Right renal cortex interstitium (tissue), 3 donors: Measurements from ENCODE around the gene DHX58. TPM values are rescaled to one million over a fixed set of nuclear protein-coding genes. Genes with fewer than 3 reads are reported as not detected.
A peak's percentile ranks its signal among the peaks of the same experiment; 100 is the strongest.

Experiments
- DNase-seq, 3 donors: peaks; one replicate each; pipeline ENCODE4 v3.0.0-alpha.2; 2013; ENCODE audit warnings: low read depth in 3 of 3, low spot score in 2 of 3
- polyA plus RNA-seq, 3 donors: library from polyadenylated mRNA; unstranded; fragments of 120-200 nt; gene quantifications; one replicate each; pipeline ENCODE4 v1.2.1, GENCODE V29; 2013; ENCODE audit not compliant: insufficient read length in 3 of 3

DHX58 gene
- polyA plus RNA-seq, 3 donors = 6.9 to 8.6 (median 7.4) TPM

DNA sequence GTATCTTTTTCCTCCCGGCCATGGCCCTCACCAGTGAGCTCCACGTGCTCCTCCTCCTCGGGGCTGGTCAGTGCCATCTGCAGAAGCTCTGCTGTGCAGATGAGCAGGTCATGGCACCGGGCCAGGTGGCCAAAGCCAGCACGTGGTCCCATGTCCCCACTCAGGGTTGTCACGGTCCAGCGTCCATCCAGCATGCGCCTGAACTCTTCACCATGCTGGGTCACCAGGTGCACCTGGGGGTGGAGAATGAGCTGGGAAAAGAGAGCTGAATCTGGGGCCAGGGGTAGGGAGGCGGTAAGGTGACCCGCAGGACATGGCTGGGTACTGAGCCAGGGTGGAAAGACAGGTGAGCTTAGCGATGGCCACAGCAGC lies 1.3 kb downstream of the DHX58 start:
- DNase-seq = no peak

DNA sequence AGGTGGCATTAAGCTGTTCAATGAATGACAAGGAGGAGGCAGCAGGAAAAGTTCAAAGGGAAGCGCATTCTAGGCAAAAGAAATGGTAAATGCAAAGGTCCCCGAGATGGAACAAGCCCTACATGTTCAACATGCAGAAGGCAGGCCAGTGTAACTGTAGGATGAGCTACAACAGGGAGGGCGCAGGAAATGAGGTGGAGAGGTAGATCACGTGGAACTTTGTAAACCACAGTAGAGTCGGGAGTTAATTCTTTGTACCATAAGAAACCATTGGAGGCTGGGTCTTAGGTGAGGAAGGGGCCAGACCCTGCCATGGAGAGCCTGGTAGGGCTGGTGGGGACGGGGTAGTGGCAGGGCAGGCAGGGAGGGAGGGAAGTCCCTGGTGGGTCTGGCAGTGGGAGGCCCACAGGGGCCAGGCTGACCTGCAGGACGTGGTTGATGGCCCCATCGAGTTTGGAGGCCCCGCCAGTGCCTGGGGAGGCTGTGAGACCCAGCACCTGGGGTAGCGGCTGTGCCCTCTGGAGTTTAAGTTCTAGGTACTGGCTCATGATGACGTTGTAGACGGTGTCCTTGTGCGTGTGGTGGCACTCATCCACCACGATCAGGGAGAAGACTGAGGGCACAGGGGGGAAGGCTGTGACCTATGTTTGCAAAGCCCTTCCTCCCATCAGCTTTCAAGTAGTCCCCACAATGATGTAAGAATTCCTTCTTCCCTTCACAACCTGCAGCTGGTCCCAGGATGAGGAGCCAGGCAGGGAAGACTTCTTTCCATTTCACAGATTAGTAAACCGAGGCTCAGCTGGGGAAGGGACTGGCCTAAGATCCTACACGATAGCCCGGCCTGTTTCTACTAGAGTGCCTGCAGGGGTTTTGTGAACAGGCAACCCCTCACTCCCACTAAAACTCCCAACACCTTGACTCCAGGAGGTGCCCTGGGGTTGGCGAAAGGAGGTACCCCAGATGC lies 1.9 kb downstream of the DHX58 start:
- no peak for DNase-seq

DNA sequence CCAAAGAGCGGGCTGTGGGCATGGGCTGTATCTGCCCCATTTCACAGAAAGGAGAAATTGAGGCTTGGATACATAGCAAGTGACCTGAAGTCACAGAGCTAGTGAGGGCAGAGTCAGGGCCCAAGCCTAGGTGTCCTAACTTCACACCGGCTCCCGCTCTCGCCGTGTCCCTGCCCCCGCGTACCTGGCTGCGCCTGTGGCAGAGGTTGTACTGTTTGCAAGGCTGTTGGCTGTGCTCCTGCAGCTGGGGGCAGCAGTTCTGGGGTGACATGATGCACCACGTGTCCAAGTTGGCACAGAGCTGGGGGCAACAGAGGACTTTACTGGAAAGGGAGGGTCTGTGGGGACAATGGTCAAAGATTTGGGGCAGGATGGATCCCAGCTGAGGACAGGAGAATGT lies 3.4 kb downstream of the DHX58 start:
- no peak for DNase-seq

DNA sequence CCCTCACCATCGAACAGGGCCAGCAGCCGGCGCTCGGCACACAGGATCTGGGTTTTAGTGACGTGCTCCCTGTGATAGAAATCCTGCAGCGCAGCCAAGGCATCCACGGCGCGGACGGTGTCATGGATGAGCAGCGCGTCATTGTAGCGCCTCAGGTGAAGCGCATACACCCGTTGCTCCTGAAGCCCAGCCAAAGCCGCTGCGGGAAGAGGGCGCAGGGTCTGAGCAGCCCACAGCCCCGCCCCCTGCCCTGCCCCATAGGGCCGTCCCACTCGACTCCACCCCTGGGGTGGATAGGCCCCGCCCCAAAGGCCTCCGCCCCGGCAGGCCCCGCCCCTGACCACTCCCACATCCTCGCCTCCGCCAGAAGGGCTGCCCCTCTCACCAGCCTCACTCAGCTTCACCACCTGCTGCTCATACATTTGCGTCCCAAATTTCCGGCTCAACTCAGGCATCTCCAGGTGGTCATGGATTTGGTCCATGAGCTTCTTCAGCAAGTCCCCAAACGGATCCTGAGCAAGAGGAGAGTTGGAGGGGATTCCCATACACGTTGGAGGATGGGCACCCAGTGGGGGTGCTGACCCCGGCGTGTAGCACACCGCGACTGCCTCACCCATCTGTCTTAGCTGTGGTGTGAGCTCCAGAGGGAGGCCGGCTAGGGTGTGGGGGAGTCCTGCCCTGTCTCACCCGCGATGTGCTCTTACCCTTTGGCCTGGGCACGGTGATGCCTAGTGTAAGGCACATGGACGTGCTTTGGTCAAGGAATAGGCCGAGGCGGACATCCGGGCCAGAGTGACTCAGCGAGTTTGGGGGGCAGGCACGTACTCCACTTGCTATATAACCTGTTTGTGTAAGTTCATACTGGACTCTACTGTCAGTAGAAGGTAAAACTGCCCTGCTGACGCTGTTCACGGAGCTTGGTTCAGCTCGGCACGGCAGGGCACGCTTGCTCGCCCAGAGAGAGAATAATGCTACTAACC lies 4.6 kb downstream of the DHX58 start:
- DNase-seq = peak; percentile 43 to 61 (median 53)

DNA sequence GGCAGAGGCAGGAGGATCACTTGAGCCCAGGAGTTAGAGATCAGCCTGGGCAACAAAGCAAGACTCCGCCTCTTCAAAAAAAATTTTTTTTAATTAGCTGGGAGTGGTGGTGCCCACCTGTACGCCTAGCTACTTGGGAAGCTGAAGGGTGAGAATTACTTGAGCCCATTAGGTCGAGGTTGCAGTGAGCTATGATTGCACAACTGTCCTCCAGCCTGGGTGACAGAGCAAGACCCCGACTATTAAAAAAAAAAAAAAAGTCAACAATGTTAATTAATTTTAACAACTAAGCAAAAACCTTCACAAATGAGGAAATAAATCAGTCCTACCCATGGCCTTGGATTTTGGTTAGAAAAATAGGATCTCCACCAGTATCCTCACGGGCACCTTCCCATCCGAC lies 5.4 kb downstream of the DHX58 start:
- no peak for DNase-seq

DNA sequence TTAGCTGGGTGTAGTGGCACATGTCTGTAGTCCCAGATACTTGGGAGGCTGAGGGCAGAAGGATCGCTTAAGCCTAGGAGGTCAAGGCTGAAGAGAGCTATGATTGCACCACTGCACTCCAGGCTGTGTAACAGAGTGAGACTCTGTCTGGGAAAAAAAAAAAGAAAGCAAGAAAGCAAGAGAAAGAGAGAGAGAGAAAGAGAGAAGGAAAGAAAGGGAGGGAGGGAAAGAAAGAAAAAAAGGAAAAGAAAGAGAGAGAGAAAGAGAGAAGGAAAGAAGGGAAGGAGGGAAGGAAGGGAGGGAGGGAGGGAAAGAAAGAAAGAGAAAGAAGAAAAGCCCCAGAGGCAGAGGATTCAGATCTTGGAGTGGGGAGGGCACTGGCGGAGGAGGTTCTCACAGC lies 6.5 kb downstream of the DHX58 start:
- no peak for DNase-seq

DNA sequence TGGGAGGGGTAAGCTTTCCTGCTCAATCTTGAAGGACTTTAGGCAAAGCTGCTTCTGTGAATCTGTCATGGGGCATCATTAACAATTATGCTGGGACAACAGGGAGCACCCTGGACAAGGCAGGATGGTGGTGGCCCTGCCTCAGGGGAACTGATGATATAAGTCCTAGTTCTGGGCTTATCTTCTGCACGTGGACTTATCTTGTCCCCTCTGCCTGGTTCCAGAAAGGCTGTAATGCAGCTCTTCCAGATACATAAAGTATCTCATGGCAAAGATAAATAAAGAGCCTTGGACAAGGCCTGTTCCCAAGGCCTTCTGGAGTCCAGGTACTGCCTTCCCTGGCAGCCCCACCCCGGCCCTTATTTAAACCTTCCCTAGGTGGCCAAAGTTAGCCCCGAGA lies 8.2 kb downstream of the DHX58 start:
- DNase-seq = no peak

DNA sequence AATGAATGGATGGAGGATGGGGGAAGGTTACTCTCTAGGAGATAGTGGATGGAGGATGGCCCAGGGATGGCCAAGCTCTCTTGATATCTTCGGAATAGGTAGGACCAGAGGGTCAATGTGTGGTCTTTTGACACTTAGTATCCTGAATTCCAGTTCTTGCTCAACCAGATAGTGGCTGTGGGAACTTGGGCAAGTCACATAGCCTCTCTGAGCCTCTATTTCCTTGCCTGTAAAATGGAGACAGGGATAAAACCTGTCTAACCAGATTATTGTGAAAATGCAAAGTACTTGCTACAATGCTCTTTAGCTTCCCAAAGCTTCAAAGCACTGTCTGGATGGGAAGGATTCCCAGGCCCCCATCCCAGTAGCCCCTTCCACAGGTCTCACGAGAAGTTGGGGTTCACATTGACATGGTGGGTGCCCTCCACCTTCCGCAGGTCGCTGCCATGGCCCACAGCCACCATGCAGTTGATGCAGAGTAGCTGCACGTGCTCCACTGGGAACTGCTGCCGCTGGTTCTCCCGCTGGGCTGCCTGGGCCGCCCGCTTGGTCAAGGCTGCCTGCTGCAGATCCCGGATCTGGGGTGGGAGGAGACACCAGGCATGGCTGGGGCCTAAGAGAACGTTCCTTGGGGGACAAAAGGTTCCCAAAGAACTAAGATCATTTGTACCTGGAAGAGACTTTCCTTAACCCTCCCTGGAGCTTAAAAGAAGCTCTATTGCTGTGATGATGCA lies 9.1 kb downstream of the DHX58 start:
- no peak for DNase-seq

DNA sequence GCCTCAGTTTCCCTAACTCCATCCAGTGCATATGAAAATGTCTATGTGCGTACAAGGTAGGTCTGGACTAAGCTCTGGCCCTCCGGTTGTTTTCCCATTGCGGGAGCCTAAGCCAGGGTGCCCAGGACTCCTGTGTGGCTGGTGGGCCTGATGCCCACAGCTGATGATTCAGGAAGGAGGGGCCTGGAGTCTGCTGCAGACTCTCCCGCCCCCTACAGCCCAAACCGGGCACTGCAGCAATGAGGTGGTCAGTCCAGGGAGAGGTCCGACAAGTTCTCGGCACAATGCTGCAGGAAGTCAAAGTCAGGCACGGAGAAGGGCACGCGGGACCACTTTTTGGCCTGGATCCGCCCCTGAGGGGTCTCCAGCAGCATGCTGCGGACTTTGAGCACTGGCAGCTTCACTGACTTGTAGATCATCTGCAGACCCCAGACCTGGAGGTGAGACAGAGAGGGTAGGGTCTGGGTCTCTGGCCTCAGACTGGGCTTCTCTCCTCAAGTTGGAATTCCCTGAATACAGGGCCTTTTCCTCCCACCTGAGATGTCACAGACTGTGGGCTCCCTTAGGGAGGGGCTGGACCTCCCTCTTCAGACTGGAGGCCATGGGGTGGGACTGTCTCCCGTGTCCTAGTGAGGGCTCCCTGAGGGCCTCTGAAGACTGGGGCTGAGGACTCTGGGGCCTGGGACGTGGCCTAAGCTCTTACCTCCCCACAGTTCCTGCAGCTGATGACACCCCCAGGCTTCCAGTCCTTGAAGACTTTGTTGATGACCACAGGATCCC lies 10.8 kb downstream of the DHX58 start:
- DNase-seq = no peak

DNA sequence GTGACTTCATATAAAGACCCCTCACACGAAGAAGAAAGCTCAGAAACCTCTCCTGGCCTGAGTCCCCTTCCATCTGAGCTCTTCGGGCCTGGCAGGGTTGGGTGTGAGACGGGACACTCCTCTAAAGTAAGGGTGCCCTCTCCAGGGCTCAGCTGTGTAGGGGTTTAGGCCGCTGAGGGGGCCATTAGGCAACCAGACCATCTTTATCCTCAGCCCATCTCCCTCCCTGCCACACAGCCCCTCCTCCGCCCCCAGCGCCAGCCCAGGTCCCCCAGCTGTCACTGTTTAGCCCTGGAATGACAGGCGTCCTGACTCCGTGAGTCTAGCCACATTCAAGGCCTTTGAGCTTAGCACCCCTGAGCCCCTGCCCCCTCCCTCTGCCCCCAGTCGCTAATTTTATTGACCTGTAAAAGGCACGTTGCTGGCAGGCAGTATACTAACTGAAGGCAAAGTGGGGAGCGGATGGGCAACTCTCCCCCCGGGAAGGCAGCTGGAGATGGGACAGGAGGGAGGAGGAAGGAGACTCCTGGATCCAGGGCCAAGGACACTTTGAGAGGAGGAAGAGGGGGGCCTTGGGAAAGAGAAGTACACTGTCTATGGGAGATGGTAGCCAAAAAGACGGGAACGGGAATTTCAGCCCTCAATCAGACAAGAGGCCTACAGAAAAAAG lies 13.6 kb downstream of the DHX58 start:
- DNase-seq = no peak

DNA sequence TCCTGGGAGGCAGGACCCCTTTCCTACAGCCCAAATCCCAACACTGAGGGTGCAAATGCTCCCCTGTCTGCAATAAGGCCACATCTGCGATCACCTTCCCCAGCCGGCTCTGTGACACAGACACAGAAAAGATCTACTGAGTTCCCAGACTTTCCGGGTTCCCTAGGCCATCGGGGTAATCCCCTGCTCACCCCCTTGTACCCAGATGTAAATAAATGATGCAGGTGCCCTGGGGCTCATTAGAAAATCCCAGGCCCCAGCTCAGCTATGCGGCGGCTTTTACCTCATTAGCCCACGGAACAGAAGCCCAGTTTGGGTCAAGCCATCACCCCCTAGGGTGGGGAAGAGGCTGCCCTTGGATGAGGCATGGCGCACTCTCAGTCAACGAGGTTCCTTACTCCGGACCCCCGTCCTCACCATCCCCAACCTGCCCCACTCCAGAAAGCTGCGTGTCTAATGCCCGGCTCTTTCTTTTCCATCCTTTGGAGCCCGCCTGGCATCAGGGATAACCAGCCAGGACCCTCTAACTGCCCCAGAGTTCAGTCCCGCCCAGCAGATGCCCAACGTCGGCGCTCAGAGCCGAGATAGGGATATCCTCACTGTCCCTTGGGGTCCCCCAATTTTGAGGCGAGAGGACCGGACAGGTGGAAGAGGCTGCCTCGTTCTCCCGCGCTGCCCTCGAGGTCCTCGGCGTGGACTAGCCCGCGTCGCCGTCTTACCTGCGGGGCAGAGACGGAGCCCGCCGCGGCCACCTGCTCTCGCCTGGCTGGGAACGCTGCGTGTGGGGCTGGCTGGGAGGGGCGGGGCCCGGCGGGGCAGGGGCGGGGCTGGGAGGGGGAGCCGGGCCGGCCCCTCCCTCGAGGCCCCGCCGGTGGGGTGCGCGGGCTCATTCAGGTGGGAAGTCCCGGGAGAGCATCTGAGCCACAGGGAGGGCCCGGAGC lies 14.6 kb downstream of the DHX58 start, which contains the start of gene ZNF385C:
ZNF385C (minus strand) TSS at position 783 of the 941 bp plus-strand sequence. CDS start 35,417 bp downstream, outside the sequence.
- DNase-seq = no peak

DNA sequence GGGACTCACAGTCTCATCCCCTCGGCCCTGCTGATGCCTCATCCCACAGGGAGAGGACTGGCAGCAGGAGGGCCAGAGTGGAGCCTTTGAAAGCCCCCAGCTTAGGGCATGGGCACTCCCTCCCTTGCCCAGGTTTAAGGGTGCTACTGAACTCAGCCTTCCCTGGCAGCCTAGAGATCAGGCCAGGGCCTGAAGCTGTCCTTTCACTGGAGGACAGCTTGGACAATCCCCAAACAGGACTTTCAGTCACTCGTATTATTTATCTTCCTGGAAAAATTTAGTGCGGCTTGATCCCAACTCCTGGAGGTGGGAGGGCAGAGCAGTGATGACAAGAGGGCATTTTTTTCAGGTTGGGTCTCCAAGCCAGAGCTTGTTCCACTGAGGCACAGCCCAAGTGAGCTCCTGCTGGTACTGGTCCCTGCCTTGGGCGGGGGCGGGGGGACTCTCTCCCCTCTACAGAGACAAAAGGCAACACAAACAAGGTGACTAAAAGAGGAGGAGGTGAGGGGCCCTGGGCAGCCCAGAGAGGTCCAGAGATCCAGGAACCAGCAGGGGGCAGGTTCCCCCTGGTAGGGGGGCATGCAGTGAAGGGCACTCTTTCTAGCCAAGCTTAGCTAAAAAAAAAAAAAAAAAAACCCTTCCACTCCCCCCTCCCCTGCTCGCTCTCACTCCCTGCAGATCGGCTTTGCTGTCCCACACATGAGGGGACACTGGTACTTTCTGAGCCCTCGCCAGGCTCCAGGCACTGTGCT lies 16.0 kb downstream of the DHX58 start:
- DNase-seq = no peak

DNA sequence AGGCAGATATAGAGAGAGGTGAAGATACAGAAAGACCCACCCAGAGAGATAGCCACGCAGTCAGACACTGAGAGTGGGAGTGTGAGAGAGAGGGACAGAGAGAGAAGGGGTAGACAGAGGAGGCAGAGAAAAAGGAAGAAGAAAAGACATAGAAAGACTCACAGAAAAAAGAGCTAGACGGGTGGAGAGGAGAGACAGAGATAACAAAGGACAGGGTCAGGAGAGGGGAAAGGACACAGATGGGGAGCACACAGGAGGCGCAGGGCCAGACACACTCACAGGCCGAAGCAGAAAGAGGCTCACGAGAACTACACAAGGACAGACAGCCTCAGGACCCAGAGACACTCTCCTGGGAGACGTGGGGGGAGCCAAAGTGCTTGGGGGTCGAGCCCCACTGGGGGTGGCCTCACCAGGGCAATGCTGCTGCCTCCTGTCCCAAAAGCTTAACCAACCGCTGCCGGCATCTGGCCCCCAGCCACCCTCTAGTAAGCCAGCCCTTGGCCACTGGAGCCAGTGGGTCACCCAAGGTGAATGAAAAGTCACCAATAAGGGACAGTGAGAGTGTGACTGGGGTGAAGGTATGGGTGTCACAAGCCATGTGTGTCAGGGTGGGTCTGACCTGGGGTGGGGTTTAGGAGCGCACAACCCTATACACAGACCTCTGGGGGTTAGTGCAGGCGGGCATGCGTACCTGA lies 18.0 kb downstream of the DHX58 start:
- no peak for DNase-seq

DNA sequence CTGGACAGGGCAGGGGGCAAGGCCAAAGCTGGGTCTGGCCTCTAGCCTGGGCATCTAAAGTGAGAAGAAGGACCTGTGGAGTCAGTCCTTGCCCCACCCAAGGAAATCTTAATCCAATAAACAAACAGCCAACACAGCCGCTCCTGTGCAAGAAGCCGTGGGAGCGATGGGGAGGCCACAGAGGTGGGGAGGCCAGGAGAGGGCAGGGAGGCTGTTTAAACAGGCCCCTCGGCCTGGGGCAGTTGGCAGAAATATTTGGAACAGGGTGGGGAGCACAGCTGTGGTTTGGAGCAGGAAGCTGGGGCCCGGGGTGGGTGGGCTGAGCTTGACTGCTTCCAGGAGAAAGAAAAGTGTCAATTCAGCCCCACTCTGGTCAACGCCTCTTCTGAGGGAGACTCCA lies 19.6 kb downstream of the DHX58 start:
- DNase-seq = no peak

DNA sequence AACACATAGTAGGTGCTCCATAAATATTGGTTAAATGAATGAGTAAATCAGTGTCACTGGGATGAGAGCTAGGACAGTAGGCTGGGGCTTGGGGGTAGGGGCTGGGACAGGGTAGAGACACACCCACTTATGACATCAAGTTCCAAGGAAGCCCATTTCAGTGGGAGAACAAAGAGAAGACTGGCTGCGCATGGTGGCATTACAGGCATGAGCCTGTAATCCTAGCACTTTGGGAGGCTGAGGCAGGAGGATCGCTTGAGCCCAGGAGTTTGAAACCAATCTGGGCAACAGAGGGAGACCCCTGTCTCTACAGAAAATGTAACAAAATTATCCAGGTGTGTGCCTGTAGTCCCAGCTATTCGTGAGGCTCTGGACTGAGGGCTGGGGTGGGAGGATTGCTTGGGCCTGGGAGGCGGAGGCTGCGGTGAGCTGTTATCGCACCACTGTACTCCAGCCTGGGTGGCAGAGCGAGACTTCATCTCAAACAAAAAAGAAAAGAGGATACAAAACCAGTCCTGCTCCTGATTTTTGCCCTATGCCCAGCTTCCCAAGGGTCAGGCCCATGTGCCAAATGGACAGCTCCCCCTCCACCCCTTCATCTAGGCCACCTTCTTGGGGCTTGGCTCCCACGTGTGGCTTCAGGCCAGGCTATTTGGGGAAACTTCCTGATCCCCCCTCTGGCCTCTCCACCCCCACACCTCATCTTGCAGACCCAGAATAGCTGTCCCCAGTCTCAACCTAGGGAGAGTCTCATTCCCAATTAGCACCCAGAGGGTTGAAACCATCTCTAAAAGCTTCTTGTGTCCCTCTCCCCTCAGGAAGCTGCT lies 21.3 kb downstream of the DHX58 start:
- DNase-seq = no peak

DNA sequence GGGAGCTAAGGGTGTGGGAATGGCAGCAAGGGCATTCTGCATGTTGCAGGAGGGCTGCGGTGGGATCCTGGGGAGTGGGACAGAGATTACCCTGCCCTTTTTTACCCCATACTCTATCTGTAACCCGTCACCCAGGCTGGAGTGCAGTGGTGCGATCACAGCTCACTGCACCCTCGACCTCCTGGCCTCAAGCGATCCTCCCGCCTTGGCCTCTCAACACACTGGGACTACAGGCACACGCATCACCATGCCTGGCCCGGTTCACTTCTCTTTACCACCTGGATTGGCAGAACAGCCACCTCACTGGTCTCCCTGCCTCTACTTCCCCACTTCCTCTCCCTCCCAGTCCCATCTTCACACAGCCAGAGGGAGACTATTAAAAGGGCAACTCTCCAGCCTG lies 23.8 kb downstream of the DHX58 start:
- DNase-seq = no peak
